HUES64 (cell line): ENCODE results near the gene EHD4.

Experiments used
- H3K27ac ChIP-seq: 2 replicates; pipeline ENCODE4 v1.7.0; 2013; ENCODE audit warnings: low read depth, low read length, inconsistent platforms
- H3K27me3 ChIP-seq: 2 replicates; pipeline ENCODE4 v1.6.1; 2013; ENCODE audit warnings: mild to moderate bottlenecking, low read length; ENCODE audit not compliant: insufficient read depth
- H3K36me3 ChIP-seq: 2 replicates; pipeline ENCODE4 v1.6.1; 2013; ENCODE audit warnings: mild to moderate bottlenecking, low read length; ENCODE audit not compliant: insufficient read depth
- H3K4me1 ChIP-seq: 2 replicates; pipeline ENCODE4 v1.6.1; 2013; ENCODE audit warnings: mild to moderate bottlenecking, low read length, moderate library complexity; ENCODE audit not compliant: insufficient read depth
- H3K4me3 ChIP-seq: 2 replicates; pipeline ENCODE4 v1.5.1; 2013; ENCODE audit warnings: mild to moderate bottlenecking, low read length, moderate library complexity
- H3K9ac ChIP-seq: 2 replicates; pipeline ENCODE4 v1.6.1; 2013; ENCODE audit warnings: mild to moderate bottlenecking, low read depth, low read length
- H3K9me3 ChIP-seq: 2 replicates; pipeline ENCODE4 v1.6.1; 2013; ENCODE audit warnings: low read depth, low read length; ENCODE audit not compliant: insufficient read depth
- WGBS: fragments of 150-250, 120-280 bp; methylation state at CpG from one replicate; pipeline ENCODE4 v1.1.7; 2013; ENCODE audit warnings: missing lambda C conversion rate; 5-methylcytosine and 5-hydroxymethylcytosine counted together

The EHD4 gene

GRCh38 chr15:41891226-41891625 lies 81.1 kb downstream of the EHD4 start:
- no peak overlapping the region for H3K9ac ChIP-seq
- H3K27me3 ChIP-seq, result no peaks in the 10 kb centered on the region
- no peaks in the 10 kb centered on the region for H3K36me3 ChIP-seq
- H3K4me3 ChIP-seq, result no peak overlapping the region
- no peaks in the 10 kb centered on the region for H3K9me3 ChIP-seq
- 70% methylated on average over 6 of the region's 6 CpGs for WGBS
- H3K4me1 ChIP-seq, result no peaks in the 10 kb centered on the region
- H3K27ac ChIP-seq, result no peak overlapping the region

- Histone ChIP-seq H3K27ac (no peak overlapping the region), H3K4me1 (no peaks in the 10 kb centered on the region), H3K9me3 (no peaks in the 10 kb centered on the region), H3K27me3 (no peaks in the 10 kb centered on the region), H3K4me3 (no peak overlapping the region), H3K36me3 (no peaks in the 10 kb centered on the region), H3K9ac (no peak overlapping the region)
- WGBS, result 91% methylated on average over 6 of the region's 6 CpGs
Measured at GRCh38 chr15:41890050-41890690, 82.2 kb downstream of the EHD4 start.

DNA sequence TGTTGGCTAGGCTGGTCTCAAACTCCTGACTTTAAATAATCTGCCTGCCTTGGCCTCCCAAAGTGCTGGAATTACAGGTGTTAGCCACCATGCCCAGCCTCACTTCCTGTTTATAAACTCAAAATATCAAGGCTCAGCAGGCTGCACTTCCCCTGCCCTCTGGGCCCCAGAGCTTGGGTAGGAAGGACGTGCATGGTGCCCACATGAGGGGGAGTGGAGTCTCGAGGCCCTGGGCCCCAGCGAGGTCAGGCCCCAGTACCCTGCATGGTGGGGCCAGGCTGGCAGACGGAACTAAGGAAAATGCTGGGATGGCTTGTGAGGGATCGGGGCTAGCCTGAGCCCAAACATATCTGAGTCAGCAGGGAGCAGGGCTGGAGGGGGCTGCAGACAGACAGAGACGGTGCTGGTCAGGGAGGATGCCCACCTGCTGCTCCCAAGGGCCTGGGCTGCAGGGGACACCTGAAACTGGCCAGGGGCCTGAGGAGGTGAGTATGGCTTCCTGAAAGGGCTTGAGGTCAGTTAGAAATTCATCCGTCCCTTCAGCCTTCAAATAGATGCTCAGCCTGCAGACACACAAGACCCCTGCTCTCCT lies 83.6 kb downstream of the EHD4 start:
- Histone ChIP-seq H3K4me1 (no peaks in the 10 kb centered on the region), H3K36me3 (no peaks in the 10 kb centered on the region), H3K9ac (no peak overlapping the region), H3K27ac (no peak overlapping the region), H3K9me3 (no peaks in the 10 kb centered on the region), H3K27me3 (no peaks in the 10 kb centered on the region), H3K4me3 (no peak overlapping the region)
- WGBS, result 83% methylated on average over 7 of the region's 7 CpGs

DNA sequence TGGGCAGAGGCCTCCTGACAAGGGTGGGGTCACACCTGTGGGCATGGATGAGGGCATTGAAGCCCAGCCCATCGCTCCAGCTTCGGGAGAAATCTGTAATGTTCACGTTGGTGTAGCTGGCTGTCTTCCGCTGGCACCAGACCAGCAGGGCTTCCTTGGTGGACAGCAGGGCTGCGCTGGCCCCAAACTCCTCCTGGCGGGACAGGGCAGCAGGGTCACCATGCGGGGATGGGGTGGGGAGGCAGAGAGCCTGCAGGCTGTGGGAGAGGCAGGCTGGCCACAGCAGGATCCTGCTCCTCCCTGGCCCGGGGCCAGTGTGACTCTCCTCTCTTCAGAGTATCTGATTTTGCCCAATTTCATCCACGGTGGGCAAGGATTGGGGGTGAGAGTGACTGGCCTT lies 84.5 kb downstream of the EHD4 start:
- H3K27me3 ChIP-seq, result peaks cover 7% of the 10 kb centered on the region
- H3K9me3 ChIP-seq, result no peaks in the 10 kb centered on the region
- H3K4me3 ChIP-seq, result no peak overlapping the region
- H3K36me3 ChIP-seq, result no peaks in the 10 kb centered on the region
- H3K27ac ChIP-seq, result no peak overlapping the region
- WGBS, result 94% methylated on average over 9 of the region's 9 CpGs
- H3K9ac ChIP-seq, result no peak overlapping the region
- H3K4me1 ChIP-seq, result no peaks in the 10 kb centered on the region

DNA sequence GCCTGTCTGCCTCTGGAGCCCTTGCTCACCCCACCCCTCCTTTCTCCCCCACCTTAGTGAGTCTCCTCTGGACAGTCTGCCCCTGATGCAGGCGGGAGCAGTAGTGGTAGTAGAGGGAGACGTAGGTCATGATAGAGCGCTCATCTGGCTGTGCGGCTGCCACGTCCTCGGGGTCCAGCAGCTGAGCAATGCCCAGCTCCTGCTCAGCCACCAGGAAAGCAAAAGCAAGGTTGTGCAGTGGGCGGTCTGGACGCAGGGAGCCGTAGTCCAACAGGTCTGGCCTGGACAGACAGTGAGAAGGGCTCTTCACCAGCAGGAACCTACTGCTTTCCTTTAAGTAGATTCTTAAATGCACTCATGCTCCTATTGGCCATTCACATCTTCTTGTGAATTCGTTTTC lies 85.2 kb downstream of the EHD4 start:
- Histone ChIP-seq H3K27ac (no peak overlapping the region), H3K36me3 (no peaks in the 10 kb centered on the region), H3K9me3 (no peaks in the 10 kb centered on the region), H3K9ac (no peak overlapping the region), H3K4me1 (no peaks in the 10 kb centered on the region), H3K27me3 (peaks cover 15% of the 10 kb centered on the region), H3K4me3 (no peak overlapping the region)
- 93% methylated on average over 10 of the region's 10 CpGs for WGBS

DNA sequence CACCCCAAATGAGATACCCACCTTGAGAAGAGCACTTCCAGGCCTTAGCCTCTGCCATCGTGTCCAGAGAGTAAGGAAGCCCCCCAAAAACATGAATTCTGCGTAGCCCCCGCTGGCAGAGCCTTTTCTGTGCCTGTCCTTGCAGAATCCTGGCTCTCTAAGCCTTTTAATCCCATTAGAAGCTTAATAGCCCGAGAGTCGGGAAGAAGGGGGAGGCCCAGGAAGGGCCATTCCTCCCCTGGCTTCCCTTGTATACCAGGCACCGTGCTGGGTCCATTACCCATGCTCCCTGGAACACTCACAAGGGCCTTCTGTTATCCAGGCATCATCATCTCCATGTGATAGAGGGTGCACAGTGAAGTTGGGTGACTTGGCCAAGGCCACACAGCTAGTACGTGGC lies 85.6 kb downstream of the EHD4 start:
- H3K27ac ChIP-seq, result no peak overlapping the region
- WGBS, result 91% methylated on average over 7 of the region's 7 CpGs
- peaks cover 19% of the 10 kb centered on the region for H3K27me3 ChIP-seq
- H3K4me1 ChIP-seq, result no peaks in the 10 kb centered on the region
- no peak overlapping the region for H3K4me3 ChIP-seq
- no peaks in the 10 kb centered on the region for H3K36me3 ChIP-seq
- H3K9me3 ChIP-seq, result no peaks in the 10 kb centered on the region
- no peak overlapping the region for H3K9ac ChIP-seq

GRCh38 chr15:41885841-41886240 lies 86.5 kb downstream of the EHD4 start:
- H3K4me1 ChIP-seq, result no peaks in the 10 kb centered on the region
- H3K9ac ChIP-seq, result no peak overlapping the region
- 95% methylated on average over 14 of the region's 14 CpGs for WGBS
- H3K27ac ChIP-seq, result no peak overlapping the region
- no peaks in the 10 kb centered on the region for H3K9me3 ChIP-seq
- H3K36me3 ChIP-seq, result no peaks in the 10 kb centered on the region
- no peak overlapping the region for H3K4me3 ChIP-seq
- H3K27me3 ChIP-seq, result peaks cover 28% of the 10 kb centered on the region

GRCh38 chr15:41885321-41885720 lies 87.0 kb downstream of the EHD4 start:
- H3K36me3 ChIP-seq, result no peaks in the 10 kb centered on the region
- H3K9ac ChIP-seq, result no peak overlapping the region
- peaks cover 33% of the 10 kb centered on the region for H3K27me3 ChIP-seq
- no peaks in the 10 kb centered on the region for H3K4me1 ChIP-seq
- H3K9me3 ChIP-seq, result no peaks in the 10 kb centered on the region
- no peak overlapping the region for H3K4me3 ChIP-seq
- H3K27ac ChIP-seq, result no peak overlapping the region

DNA sequence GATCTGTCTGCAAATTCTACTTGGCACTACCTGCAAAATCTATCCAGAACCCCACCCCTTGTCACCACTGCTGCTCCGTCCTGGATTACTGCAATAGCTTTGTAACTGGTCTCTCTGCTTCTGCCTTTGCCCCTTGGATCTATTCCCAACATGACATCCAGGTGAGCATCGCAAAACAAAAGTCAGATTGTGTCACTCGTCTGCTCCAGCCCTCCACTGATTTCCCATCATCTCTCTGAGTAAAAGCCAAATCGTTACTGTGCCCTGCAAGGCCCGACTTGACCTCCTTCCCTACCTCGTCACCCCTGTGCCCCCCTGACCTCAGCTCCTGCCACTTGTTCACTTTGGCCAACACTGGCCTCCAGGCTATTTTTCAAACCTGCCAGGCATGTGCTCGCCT lies 87.9 kb downstream of the EHD4 start:
- Histone ChIP-seq H3K27ac (no peak overlapping the region), H3K9ac (no peak overlapping the region), H3K36me3 (no peaks in the 10 kb centered on the region), H3K4me3 (no peak overlapping the region), H3K9me3 (no peaks in the 10 kb centered on the region), H3K4me1 (no peaks in the 10 kb centered on the region), H3K27me3 (peaks cover 35% of the 10 kb centered on the region)
- WGBS, result 84% methylated on average over 7 of the region's 7 CpGs

DNA sequence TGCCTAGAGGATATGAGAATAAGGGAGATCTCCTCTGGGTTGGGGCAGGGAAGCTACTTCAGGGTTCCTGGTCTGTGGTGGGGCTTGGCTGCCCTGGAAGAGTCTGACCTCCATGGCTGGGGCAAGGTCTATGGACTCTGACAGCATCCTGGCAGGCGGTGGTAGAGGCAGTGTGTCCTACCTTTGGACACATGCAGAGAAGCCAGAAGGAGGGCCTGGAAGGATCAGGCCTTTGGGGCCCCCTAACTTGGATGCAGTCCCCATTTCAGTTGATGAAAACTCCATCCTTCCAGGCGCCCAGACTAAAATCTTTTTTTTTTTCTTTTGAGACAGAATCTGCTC lies 88.9 kb downstream of the EHD4 start:
- whole genome bisulfite sequencing, result 87% methylated on average over 2 of the region's 2 CpGs
- Histone ChIP-seq H3K27ac (no peak overlapping the region), H3K4me3 (no peak overlapping the region), H3K27me3 (peaks cover 35% of the 10 kb centered on the region), H3K9me3 (no peaks in the 10 kb centered on the region), H3K4me1 (no peaks in the 10 kb centered on the region), H3K9ac (no peak overlapping the region), H3K36me3 (no peaks in the 10 kb centered on the region)

- WGBS, result 57% methylated on average over 14 of the region's 14 CpGs
- peaks cover 35% of the 10 kb centered on the region for H3K27me3 ChIP-seq
Measured at GRCh38 chr15:41882689-41883483, 89.5 kb downstream of the EHD4 start.

More at GRCh38 chr15:41882689-41883483, 89.5 kb downstream of the EHD4 start:
- H3K4me1 ChIP-seq, result no peaks in the 10 kb centered on the region
- no peak overlapping the region for H3K27ac ChIP-seq
- H3K9me3 ChIP-seq, result no peaks in the 10 kb centered on the region
- peak overlapping the region; percentile 25 for H3K9ac ChIP-seq
- H3K4me3 ChIP-seq, result peak overlapping the region; percentile 49
- H3K36me3 ChIP-seq, result no peaks in the 10 kb centered on the region
